NCI-H1436 treated with DMSO at 0.1 percent for 48 hours (cell line): Measurements from ENCODE around the gene NTRK3.

Experiments
- DNase-seq: peaks from one replicate; lab custom pipeline; 2025; lab: John Stamatoyannopoulos, UW

The NTRK3 gene

DNA sequence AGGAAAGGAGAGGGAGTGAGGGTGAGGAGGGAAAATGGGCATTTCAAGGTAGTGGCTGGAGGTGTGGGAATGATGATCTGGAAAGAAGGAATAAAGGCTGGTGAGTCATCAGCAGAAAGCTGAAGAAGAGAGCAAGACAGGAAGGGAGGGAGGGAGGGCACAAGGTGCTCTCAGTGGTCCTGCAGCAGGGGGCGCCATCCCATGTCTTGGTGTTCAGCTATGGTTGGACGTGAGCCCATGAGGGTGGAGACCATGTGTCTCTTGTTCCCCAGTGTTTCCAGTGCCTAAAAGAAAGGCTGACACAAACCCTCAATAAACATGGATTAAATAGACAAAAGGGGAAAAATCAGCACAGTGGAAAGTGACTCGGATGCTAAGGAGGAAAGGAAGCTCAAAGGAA, 228.5 kb downstream of the NTRK3 start:
- no peak for DNase-seq

DNA sequence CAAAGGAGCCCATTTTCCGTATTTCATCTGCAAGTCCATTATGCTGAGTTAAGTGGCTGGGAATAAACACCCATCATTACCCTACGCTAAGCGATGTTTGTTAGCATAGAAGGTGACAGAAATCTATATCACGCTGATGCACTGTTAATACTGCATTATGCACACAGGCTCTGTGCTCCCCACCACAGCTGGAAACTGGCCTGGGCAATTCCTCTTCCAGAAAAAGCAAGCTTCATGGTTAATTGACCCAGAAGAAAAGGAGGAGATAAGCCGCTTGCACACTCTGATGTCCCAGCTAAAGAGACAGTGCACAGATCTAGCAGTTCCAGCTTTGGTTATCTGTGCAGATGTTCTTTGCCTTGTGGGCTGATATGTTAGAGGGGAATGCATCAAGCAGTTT, 232.6 kb downstream of the NTRK3 start:
- DNase-seq: no peak

- DNase-seq: no peak
Measured at GRCh38 chr15:88022716-88023115, 233.8 kb downstream of the NTRK3 start.

- DNase-seq: no peak
Measured at GRCh38 chr15:88021601-88022000, 234.9 kb downstream of the NTRK3 start.

GRCh38 chr15:88020806-88021205, 235.7 kb downstream of the NTRK3 start:
- no peak for DNase-seq

DNA sequence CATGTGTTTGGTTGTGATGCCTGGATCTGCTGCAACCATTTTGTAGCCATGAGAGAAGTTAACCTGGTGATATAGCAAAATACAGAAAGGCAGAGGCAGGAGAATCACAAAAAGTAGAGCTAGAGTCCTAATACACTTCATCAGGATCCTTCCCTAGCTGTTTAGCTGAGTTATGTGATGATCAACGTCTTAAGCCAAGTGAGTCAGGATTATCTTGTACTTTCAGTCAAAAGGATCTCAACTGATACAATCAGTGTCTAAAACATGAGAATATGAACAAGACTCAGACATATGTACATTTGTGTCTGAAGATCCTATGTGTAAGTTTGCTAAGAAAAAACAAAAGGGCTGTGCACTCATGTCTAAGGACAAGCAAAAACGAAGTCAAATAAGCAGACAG, 236.9 kb downstream of the NTRK3 start:
- no peak for DNase-seq

- DNase-seq: no peak
Measured at GRCh38 chr15:88018869-88019641, 237.5 kb downstream of the NTRK3 start.

DNA sequence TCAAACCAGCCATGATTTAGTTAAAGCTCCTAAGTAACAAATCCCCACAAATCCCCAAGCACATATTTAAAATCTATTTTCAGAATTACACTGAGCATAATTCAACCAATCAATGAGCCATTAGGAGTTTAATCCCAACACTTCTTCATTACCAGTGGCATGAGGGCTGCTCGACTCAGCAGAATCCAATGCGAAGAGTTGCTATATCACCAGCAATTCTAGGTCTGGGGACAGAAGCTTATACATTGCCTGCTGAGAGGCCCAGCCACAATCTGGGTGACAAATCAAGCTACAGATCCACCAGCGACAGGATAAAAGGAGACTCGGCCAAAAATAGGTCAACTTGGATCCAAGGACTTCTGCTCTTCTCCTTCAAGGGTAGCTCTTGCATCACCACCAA, 238.8 kb downstream of the NTRK3 start:
- no peak for DNase-seq

DNA sequence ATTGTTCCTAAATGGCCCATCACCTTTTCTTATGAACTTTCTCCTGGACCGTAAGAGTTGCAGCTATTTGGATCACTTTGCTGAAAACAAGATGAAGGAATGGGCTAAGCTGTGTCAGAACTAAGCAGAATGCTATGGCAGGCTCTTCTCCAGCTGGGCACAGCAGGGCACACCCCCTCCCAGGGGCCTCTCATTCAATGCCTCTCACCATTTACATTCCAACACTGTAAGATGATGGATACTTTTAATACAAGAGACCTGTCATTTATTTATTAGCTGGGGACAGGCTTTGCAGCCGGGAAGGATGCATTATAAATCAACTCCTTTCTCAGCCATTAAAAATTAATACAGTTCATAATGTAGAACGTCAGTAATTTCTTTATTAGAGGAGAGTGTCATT, 240.1 kb downstream of the NTRK3 start:
- no peak for DNase-seq

DNA sequence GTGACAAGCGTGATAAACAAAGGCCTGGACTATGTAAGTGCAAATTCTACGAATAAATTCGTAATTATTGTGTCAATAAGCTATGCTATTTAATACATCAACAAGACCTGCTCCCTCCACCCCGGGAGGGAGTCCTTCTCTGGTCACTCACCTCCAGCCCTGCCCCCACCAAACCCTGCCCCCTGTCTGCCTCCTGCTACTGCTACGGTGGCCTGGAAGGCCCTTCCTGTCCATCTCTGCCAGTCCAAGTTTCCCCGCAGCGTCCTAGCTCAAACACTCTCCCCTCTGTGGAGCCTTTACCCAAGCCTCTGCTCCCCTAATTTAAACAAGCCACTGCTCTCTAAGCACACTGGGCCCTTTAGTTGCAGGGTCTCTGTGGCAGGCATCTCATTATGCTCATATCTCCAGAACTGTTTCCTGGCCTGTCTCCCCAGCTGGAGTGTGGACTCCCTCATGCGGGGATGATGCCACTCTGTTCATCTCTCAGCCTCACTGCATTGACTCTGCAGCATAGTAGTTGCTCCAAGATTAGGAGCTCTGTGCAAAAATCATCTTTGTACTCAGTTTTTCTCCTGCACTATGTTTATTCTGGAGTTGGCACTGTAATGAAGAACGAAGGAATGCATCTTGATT, 241.2 kb downstream of the NTRK3 start:
- DNase-seq: no peak

DNA sequence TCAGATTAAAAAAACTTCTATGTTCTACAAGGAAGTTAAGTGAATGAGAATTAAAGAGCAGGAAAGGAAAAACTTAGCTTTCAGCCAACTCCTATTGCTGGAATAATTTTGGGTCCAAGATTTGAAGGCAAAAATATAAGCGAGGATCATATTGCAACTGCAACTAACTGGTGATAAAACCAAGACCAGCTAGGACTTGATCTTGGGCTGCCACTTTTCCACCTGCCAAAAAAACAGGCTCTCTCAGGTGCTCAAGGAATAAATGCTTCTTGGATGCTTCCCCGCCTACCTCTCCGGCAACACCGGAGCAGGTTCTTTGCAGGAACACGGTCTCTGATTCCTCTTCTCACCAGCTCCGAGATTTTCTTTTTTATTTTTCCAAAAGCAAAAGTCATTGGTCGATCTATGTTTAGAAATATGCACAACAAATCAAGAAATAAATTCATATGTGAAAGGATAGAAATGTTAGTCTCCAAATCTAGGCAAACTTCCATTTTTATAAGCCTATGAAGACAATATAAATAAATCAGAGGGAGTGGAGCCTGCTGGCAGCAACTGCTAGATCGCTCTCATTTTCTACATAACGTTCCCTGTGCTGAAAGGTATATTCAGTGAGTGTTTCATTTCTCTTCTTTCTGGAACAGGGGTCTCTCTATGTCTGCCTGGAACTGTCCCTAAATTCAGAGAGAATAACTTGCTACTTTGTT, 241.9 kb downstream of the NTRK3 start:
- no peak for DNase-seq

DNA sequence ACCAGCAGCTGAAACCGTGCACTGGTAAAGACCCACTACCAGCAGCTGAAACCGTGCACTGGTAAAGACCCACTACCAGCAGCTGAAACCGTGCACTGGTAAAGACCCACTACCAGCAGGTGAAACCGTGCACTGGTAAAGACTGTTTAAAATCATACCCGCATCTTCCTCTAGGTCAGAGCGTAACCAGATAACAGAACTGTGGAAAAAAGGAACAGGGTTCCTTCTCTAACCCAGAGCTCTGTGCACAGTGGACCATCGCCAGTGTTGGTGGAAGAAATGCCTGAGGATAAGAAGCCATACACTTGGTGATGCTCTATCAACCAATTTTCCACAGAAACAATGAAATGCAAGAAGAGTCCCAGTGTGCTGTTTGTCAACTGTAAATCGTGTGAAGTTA, 243.4 kb downstream of the NTRK3 start:
- no peak for DNase-seq

- no peak for DNase-seq
Measured at GRCh38 chr15:88012688-88013087, 243.9 kb downstream of the NTRK3 start.

DNA sequence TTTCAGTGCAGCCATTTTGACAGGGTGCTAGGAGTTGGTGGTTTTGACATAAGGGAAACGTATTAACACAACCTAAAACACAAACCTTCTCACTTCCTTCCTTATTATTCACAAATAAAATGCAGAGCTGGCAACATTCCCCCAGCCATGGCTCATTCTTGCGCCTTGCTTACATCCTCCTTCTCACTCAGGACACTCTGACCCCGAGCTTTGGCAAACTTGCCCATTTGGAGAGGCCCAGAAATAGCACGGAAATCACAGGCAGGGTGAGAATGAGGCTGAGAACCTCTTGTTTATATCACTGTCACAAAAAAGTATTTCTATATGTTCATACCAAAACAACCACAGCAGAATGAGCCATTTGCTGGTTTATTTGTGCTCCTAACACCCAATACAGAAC, 244.3 kb downstream of the NTRK3 start:
- DNase-seq: no peak

GRCh38 chr15:88011533-88011932, 245.0 kb downstream of the NTRK3 start:
- DNase-seq: no peak

GRCh38 chr15:88006146-88006545, 250.4 kb downstream of the NTRK3 start:
- DNase-seq: no peak

GRCh38 chr15:88004399-88004798, 252.1 kb downstream of the NTRK3 start:
- no peak for DNase-seq

- DNase-seq: no peak
Measured at GRCh38 chr15:88003541-88004327, 252.8 kb downstream of the NTRK3 start.

DNA sequence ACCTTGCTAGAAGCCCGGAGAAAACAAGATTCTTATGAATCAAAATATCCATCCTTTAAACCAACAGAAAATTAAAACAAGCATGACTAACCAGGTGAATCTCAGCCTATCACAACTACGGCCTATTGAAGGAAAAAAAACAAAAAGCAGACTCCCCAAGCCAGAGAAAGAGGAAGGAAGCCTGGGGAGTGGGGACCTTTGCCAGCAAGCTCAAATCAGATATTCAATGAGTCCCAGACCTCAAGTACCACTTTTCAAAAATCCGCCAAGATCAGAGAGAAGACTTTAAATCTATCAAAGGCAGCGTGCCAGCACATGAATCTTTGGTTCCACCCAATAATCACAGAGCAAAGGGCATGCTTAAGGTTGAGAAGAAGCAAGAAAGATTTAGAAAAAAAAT, 253.8 kb downstream of the NTRK3 start:
- no peak for DNase-seq

DNA sequence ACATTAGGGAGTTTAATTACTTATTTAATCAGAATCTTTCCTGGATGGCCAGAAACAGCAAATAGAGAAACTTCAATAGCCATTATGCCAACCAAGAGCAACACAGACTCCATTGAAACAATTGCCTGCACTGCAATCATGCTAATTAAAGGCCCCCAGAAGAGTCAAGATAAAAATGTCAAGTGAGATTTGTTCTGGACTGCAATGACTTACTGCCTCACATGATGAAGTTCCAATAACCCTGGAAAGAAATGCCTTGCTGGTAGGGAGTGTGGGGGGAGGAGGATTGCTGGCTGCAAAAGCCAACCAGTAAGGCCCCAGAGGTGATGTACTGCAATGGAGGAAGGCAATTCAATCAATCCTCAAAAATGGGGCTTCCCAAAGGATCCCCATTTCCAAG, 257.9 kb downstream of the NTRK3 start:
- DNase-seq: no peak

GRCh38 chr15:87986776-87987175, 269.8 kb downstream of the NTRK3 start:
- DNase-seq: no peak

GRCh38 chr15:87985451-87985850, 271.1 kb downstream of the NTRK3 start:
- DNase-seq: no peak
